Stimulated activated CD8-positive, alpha-beta memory T cell treated with anti-CD3 and anti-CD28 coated beads, Interleukin-4, amount 100 ng/mL, for 1 hour (primary cell): ENCODE data around the gene PRKG1.

Experiments used
- DNase-seq, 2 donors: peaks; one replicate each; pipeline ENCODE4 v3.0.0-alpha.2; 2020; ENCODE audit warnings: low read depth in 2 of 2, low spot score in 1 of 2

Gene PRKG1

DNA sequence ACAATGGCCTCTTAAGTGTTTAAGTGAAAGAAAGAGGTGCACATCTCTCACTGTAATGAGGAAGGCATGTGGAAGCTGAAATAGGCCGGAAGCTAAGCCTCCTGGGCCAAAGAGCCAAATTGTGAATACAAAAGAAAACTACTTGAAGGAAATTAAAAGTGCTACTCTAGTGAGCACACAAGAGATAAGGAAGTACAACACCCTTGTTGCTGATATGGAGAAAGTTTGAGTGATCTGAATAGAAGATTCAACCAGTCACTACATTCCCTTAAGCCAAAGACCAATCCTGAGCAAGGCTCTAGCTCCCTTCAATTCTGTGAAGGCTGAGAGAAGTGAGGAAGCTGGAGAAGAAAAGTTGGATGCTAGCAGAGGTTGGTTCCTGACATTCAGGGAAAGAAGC, 1248.0 kb downstream of the PRKG1 start:
- DNase-seq, result no peak

DNA sequence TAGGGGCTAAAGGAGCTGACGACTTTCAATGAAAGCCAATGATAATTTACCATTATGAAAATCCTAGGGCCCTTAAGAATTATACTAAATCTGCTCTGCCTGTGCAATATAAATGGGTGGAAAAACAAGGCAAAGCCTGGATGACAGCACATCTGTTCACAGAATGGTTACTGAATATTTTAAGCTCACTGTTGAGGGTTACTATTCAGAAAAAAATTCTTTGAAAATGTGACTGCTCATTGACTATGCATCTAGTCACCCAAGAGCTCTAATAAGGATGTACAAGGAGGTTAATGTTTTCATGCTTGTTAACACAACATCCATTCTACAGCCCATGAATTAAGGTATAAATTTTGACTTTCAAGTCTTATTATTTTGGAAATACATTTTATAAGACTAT, 1248.6 kb downstream of the PRKG1 start:
- no peak for DNase-seq

DNA sequence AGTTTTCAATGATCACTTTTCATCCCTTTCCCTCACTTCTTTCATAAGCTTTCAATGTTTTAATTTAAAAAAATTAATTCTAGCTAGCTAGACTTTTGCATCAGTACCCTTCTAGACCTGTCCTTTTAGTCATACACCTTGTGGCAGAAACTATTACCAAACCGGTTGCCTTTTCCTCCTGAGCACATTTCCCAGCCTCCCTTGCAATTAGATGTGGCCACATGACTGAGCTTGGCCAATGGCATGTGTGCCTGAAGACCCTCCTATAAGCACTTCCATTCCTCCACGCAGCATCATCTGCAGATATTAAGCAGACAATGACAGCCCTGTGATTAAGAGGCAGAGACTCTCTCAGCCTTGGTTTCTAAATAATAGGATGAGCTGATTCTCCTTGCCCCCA, 1252.1 kb downstream of the PRKG1 start:
- DNase-seq, result no peak

DNA sequence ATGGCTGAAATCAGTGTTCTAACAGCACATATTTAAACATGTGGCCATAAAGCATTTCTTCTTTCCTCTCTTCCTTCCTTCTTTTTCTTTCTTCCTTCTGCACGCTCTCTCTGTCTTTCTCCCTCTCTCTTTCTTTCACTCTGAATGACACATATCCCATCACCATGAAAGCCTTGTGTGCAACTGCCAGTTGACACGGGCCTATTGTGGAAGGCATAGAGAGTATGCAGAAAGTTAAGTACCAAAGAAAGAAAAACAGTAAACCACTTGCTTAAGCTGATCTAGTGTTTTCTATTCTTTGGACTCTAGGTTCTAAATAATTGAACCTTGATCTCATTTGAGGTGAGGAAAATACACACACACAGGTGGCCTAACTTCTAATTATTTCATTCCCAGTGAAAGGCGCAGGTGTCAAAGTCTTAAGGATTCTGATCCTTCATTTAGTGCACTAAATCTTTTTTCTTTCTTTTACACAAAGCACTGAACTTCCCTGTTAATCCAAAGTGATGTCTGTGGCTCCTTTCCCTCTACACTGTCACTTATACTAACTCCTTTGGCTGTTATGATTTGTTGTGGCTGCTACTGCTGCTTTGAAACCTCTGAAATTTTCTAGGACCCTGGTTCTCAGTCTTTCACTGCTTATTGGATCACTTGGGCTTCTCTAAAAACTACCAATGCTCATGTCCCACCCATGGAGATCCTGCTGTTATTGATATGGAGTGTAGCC, 1257.5 kb downstream of the PRKG1 start:
- no peak for DNase-seq

DNA sequence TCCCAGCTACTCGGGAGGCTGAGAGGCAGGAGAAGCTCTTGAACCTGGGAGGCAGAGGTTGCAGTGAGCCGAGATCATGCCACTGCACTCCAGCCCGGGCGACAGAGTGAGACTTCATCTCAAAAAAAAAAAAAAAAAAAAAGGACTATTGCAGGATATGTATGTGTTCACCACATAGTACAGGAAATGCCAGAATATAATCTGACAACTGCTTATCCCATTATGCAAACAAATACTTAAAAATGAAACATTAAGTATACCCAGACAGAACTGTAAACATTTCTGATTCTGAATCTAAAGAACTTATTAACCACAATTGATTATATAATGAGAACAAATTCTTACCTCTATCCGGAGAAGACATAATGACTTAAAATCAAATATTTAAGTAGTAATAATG, 1258.5 kb downstream of the PRKG1 start:
- DNase-seq, result no peak

DNA sequence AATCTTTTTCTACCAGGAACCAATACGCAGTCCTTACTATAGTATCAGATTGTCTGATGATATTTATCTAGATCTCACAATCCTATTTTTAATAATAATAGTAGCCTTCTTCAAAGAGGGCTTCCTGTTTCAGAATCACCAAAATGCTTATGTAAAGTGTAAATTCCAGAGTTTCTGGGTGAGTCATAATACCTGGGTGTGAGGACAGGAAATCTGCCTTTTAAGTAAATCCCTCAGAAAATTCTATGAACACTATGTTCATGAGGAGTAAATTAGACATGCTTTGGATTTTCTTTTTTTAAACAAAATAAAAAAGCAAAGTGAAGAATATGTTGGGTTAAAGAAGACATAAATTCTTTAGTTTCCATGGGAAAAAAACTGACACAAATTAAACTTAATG, 1260.3 kb downstream of the PRKG1 start:
- DNase-seq, result no peak

DNA sequence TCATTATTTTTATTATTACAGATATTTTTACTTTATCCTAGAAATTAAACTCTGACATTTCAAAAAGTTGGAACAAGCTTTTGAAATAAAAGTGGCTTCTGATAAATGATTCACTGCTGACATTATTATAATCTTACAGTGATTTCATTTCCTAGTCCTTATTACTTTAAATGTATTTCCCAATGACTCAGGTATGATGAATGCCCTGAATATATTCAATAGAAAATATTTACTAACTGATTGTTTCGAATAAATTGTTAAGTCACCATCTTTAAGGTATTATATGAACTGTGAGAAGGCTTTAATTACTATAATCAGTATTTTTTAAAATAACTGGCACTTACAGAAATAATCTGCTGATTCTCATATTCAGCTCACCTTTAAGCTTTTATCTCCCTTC, 1261.4 kb downstream of the PRKG1 start:
- no peak for DNase-seq

DNA sequence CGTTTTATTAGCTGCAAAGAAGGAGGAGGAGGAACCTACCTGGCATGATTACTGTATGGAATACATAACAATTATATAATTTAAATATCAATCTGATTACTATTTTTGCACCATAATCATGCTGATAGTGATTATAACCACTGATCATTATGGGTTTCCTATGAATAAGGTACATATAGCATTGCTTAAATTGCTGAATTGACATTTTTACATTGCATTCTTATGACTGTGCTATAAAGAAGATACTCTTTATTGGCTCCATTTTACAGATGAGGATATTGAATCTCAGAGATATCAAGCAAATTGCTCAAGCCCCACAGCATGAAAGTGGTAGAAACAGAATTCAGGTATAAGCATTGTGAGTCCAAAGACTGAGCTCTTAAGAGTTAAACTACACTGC, 1262.9 kb downstream of the PRKG1 start:
- no peak for DNase-seq

DNA sequence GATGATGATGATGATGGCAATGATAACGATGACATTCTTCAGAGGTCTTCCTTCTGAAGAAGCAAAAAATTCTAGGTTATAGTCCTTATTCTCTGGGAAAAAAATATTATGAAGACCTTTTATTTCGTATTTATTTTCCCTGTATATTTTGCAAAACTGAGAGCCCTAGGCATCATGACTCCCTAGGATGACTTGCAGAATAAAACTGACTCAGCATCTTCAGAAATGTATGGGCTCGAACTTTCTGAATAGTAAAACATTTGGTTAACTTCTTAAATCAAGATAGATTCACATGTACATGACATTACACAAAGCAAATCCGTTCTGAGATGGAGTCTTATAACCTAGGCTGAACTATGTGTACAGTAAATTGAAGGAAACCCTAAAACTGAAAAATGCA, 1269.2 kb downstream of the PRKG1 start:
- DNase-seq, result no peak

DNA sequence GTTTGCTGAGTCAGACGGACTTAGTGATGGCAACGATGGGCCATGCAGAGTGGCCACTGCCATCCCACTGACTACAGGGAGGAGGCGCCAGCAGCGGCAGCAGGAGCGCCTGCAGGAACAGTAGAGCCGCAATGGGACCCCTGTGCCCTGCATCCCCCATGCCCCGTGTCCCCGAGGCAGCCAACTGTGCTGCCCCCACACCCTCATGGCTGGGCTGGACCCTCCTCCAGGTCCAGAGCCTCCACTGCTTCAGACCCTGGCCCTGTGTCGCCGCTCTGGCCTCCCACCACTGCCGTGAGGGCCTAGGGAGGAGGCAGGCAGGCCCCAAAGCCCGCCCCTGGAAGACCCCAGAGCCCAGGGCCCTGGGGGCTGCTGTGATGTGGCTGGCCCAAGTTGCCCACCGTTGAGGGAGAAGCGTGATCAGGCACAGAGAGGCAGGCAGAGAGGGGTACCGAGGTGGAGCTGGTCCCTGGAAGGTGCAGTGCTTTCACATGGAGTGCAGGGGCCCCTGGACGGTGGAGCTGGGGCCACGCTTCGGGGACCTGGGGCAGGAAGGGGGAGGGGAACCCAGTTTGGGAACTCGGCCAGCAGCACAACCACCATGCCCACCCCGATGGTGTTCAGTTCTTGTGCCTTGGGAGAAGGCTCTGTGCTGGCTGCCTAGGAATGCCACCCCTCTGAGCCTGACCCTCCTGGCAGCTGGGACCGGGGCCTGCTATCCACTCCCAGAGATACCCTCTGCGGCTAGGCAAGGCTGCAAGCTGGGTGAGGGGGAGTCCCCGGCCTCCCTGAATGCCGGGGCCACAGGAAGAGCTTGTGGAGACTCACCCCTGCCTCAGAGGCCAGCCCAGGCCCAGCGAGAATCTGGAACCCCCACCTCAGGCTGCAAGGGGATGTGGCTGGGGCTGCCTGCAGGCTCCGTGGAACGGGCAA, 1272.4 kb downstream of the PRKG1 start:
- no peak for DNase-seq

DNA sequence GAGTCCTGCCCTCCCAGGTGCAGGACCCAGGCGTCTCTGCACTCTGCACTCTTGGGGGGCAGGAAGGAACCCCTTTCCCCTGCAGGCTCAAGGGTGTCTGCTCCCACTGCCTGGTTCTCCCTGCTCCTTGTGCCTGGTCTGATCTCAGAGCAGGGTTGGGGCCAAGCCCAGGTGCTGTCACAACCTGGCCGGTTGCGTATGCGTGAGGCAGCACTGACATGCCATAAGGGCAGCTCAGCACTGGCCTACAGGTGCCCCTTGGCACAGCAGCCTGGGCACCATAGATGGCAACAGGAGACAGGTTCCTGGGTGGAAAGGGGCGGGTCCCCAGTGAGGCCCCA, 1273.0 kb downstream of the PRKG1 start:
- no peak for DNase-seq
